ENCODE measurements around the gene PCDH15.
"Not testable (repeated sequence)": the region's sequence is repeated elsewhere in the genome, so short reads cannot be mapped to it uniquely, and the experiment has no call there.

PCDH15 gene

GRCh38 chr10:54531296-54531695, 269.7 kb downstream of the PCDH15 start:
- DNase-seq = no peak

DNA sequence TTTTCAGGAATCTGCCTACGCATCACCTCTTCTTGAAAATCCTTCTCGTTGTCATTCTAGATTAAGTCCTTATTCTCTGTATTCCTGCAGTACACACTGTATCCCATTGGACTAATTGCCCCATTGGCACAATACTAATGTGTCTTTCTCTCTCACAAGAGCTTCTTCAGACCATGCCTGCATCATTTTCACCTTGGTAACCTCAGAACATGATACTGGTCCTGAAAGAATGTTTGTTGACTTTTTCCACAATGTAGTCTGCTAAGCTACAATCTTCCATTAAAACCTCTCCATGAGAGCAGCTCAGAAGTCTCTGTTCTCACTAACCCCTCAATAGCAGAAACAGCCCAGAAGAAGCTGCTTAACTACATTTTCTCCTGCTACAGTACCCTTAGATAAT, 270.7 kb downstream of the PCDH15 start:
- no peak for DNase-seq

- no peak for DNase-seq
Measured at GRCh38 chr10:54525816-54526215, 275.2 kb downstream of the PCDH15 start.

GRCh38 chr10:54515244-54515643, 285.8 kb downstream of the PCDH15 start:
- not testable (repeated sequence) for DNase-seq

DNA sequence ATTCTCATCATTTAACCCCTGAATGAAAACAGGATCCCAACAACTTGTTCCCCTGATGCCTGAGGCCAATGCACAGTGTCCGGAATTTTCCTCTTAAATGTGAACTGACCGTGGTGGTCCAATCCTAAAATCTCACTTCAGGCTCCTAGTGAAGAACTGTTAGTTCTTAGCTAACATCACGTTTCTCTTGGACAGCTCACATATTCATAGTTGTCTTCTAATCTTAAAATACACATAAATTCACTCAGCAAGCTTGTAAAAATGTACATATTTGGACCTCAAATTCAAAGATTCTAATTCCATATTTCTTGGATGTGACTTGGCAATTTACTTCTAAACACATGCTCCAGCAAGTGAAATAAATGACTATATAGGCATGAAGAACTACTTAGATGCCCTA, 297.2 kb downstream of the PCDH15 start:
- no peak for DNase-seq

- DNase-seq = no peak
Measured at GRCh38 chr10:54501929-54502328, 299.1 kb downstream of the PCDH15 start.

- DNase-seq = no peak
Measured at GRCh38 chr10:54496852-54497251, 304.2 kb downstream of the PCDH15 start.

- DNase-seq = no peak
Measured at GRCh38 chr10:54487743-54488142, 313.3 kb downstream of the PCDH15 start.

DNA sequence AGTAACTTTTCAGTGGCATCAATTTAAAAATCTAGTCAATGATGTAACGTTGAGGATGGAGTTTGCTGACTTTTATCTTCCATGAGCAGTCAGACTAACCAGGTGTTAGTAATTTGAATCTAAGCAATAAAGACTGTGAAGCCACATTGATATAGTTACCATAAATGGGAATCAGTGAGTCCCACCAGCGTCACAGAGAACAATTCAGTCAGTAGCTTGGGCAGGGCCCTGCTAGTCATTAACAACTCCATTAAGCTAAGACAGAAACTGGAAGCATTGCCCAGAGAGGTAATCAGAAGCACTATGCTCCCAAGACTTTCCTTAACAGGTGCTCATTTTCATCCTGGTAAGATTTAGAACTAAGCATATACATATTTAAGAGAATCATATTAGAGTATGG, 315.1 kb downstream of the PCDH15 start:
- no peak for DNase-seq

DNA sequence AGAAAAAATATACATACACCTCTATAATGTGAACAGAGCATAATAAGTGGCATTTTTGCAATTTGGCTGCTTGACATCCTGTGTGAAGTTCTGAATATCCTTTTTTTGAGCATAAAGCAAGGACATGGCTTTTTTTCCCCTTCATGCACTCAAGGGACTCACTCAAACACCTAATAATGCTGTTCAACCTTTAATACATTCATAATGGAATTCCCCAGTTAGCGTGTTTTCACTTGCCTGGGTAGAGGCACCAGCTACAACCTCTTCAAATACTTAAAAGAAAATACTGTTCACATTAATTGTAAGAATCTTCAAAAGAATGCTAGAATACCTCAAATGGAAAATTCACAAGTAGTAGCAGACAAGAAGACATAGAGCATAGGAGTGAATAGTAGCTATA, 316.8 kb downstream of the PCDH15 start:
- DNase-seq = no peak

DNA sequence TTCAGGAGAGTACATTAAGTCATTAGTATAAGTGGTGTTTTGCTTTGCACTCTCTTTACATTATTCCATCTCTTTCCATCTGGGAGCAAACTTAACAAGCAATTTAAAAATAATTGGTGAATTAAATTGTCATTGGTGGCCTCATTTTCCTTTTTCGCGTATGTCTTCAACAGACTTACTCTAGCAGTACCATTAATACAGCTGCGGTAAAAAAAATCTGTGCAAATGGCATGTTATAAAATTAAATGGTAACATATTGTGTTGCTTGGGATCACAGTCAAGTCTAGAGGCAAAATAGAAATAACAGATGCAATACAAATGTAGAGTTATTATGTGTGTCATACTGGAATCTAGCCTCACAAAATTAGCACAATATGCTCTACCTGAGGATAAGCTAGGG, 322.4 kb downstream of the PCDH15 start:
- no peak for DNase-seq

- DNase-seq = no peak
Measured at GRCh38 chr10:54477738-54478137, 323.3 kb downstream of the PCDH15 start.

GRCh38 chr10:54470324-54470631, 330.8 kb downstream of the PCDH15 start:
- DNase-seq = no peak

GRCh38 chr10:54469587-54470323, 331.3 kb downstream of the PCDH15 start:
- no peak for DNase-seq

- DNase-seq = no peak
Measured at GRCh38 chr10:54454271-54454670, 346.8 kb downstream of the PCDH15 start.

DNA sequence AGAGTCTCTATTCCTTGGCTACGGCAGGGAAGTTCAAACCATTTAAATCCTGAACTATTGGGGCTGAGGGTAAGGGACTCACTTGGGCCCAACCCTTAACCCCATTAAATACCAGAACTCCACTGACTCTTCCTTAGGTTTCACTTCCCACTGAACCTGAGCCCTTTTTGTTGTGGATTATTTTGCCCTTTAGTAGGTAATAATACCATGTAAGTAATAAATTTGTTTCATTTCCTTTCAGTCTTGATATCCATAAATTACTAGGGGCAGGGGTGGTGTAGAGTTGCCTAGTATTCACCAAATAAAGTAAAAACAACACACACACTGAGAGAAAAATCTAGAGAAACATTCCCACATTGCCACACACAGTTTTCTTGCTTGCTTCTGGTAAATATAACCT, 352.0 kb downstream of the PCDH15 start:
- DNase-seq = no peak

GRCh38 chr10:54444170-54444569, 356.9 kb downstream of the PCDH15 start:
- no peak for DNase-seq

DNA sequence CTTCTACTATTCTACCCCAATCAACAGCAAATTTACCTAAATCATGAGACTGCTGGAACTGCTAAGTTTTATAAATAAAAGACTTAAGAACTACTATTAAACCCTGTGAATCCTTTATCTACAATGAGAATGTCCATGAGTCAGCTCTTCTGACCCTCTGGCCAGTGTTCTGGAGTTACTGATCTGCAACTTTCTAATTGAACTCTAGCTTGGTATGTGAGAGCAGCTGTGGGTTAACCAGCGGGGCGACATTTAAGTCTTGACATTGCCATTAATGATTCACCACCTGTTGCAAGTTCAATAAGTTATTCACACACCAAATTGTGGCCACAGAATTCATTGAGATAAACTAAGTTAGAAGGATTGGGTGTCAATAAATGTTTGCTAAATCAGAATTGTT, 359.8 kb downstream of the PCDH15 start:
- DNase-seq = no peak

- DNase-seq = no peak
Measured at GRCh38 chr10:54434782-54435181, 366.2 kb downstream of the PCDH15 start.

- DNase-seq = no peak
Measured at GRCh38 chr10:54415483-54415882, 385.5 kb downstream of the PCDH15 start.

GRCh38 chr10:54402576-54402975, 398.5 kb downstream of the PCDH15 start:
- DNase-seq = no peak

GRCh38 chr10:54396031-54396430, 405.0 kb downstream of the PCDH15 start:
- no peak for DNase-seq

DNA sequence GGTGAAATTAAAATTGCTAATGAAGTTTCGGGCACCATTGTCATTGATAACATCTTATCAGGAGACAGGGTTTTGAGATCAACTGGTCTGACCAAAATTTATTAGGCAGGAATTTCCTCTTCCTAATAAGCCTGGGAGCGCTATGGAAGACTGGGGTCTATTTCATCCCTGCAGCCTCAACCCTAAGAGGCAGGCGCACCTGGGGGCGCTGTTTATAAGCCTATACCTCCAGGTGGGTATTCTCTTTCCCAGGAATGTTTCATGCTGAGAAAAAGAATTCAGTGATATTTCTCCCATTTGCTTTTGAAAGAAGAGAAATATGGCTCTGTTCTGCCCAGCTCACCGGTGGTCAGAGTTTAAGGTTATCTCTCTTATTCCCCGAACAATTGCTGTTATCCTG, 406.4 kb downstream of the PCDH15 start:
- not testable (repeated sequence) for DNase-seq

- no peak for DNase-seq
Measured at GRCh38 chr10:54372179-54372578, 428.9 kb downstream of the PCDH15 start.

- no peak for DNase-seq
Measured at GRCh38 chr10:54368984-54369383, 432.0 kb downstream of the PCDH15 start.

DNA sequence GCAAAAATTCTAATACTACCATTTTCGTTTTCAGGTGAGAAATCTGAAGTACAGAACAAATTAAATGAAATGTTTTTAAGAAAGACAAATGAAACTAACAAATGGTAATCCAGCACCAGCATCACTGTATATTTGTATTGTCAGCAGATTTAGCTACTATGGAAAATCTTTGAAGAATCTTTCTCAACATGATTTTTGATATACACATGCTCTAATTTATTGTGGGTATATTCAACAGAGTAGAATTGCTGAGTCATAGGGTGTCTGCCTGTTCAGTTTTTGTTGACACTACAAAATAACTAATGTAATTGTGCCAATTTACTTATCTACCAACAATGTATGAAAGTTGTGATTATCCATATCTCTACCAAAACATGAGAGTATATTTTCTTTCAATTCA, 437.6 kb downstream of the PCDH15 start:
- no peak for DNase-seq

All from GF-D8 (cell line).